HG03064 (cell line): ENCODE results near the gene PEDS1.
"Not testable (repeated sequence)": the region's sequence is repeated elsewhere in the genome, so short reads cannot be mapped to it uniquely, and the experiment has no call there.

ENCODE experiments used
- ATAC-seq: cut with Tn5 transposase; IDR thresholded peaks from one replicate; pipeline ENCODE4 v1.9.1; 2021; ENCODE audit warnings: low read depth; ENCODE audit not compliant: unreplicated experiment

The PEDS1 gene

GRCh38 chr20:50190251-50191064 lies 36.9 kb upstream of the PEDS1 start, which contains the start of gene CEBPB:
TSS of gene CEBPB (plus strand) at chr20:50190830. CDS start at chr20:50191034, 204 bp downstream.
- ATAC-seq: no peak

- ATAC-seq: no peak
These were observed 36.2 kb upstream of the PEDS1 start for GRCh38 chr20:50189681-50190250.

GRCh38 chr20:50188879-50189680 lies 35.6 kb upstream of the PEDS1 start:
- ATAC-seq: no peak

GRCh38 chr20:50188287-50188688 lies 34.8 kb upstream of the PEDS1 start:
- no peak for ATAC-seq

GRCh38 chr20:50187403-50188051 lies 34.0 kb upstream of the PEDS1 start:
- ATAC-seq: no peak

- ATAC-seq: no peak
These were observed 33.5 kb upstream of the PEDS1 start for GRCh38 chr20:50186987-50187402.

- no peak for ATAC-seq
These were observed 32.8 kb upstream of the PEDS1 start for GRCh38 chr20:50186151-50186885.

- no peak for ATAC-seq
These were observed 31.9 kb upstream of the PEDS1 start for GRCh38 chr20:50185426-50185825.

GRCh38 chr20:50182346-50182745 lies 28.8 kb upstream of the PEDS1 start:
- ATAC-seq: no peak

GRCh38 chr20:50181344-50181743 lies 27.8 kb upstream of the PEDS1 start:
- no peak for ATAC-seq

- ATAC-seq: not testable (repeated sequence)
These were observed 25.1 kb upstream of the PEDS1 start for GRCh38 chr20:50178672-50179071.

- no peak for ATAC-seq
These were observed 22.7 kb upstream of the PEDS1 start for GRCh38 chr20:50175938-50176933.

GRCh38 chr20:50174456-50174855 lies 20.9 kb upstream of the PEDS1 start:
- no peak for ATAC-seq

- ATAC-seq: no peak
These were observed 19.0 kb upstream of the PEDS1 start for GRCh38 chr20:50172347-50173013.

GRCh38 chr20:50170549-50171220 lies 17.2 kb upstream of the PEDS1 start:
- no peak for ATAC-seq

- ATAC-seq: no peak
These were observed 15.9 kb upstream of the PEDS1 start for GRCh38 chr20:50169329-50169823.

- ATAC-seq: peak; percentile 79
These were observed 12.4 kb upstream of the PEDS1 start for GRCh38 chr20:50165684-50166554.
